Glutamatergic neuron (in vitro differentiated cells): ENCODE results near the gene WNT3. TPM values are rescaled to one million over a fixed set of nuclear protein-coding genes. Genes with fewer than 3 reads are reported as not detected.
"Not testable (repeated sequence)": the region's sequence is repeated elsewhere in the genome, so short reads cannot be mapped to it uniquely, and the experiment has no call there.

Experiments
- DNase-seq: peaks from one replicate; pipeline ENCODE4 v3.0.0; 2022
- H3K27ac Mint-ChIP-seq: one replicate; pipeline ENCODE4 v1.8.0; 2020; ENCODE audit warnings: mild to moderate bottlenecking, mixed read lengths, inconsistent platforms; ENCODE audit not compliant: unreplicated experiment
- H3K27me3 Mint-ChIP-seq: one replicate; pipeline ENCODE4 v1.8.0; 2020; ENCODE audit warnings: mild to moderate bottlenecking, moderate library complexity, mixed read lengths, inconsistent platforms; ENCODE audit not compliant: unreplicated experiment
- H3K36me3 Mint-ChIP-seq: one replicate; pipeline ENCODE4 v1.8.0; 2020; ENCODE audit warnings: mild to moderate bottlenecking, mixed read lengths, inconsistent platforms; ENCODE audit not compliant: unreplicated experiment
- H3K4me1 Mint-ChIP-seq: one replicate; pipeline ENCODE4 v1.8.0; 2020; ENCODE audit warnings: mild to moderate bottlenecking, low read depth, mixed read lengths, inconsistent platforms; ENCODE audit not compliant: unreplicated experiment
- H3K4me3 Mint-ChIP-seq: one replicate; pipeline ENCODE4 v1.8.0; 2020; ENCODE audit warnings: mild to moderate bottlenecking, mixed read lengths, inconsistent platforms; ENCODE audit not compliant: unreplicated experiment
- H3K9me3 Mint-ChIP-seq: one replicate; pipeline ENCODE4 v1.8.0; 2020; ENCODE audit warnings: mild to moderate bottlenecking, moderate library complexity, mixed read lengths, inconsistent platforms; ENCODE audit not compliant: unreplicated experiment
- CTCF ChIP-seq: fragments of 200-600 bp; sonication (generic); IDR thresholded peaks from one replicate; pipeline ENCODE4 v1.5.0; 2021; ENCODE audit not compliant: partially characterized antibody, unreplicated experiment
- total RNA-seq: library from RNA; stranded (reverse); fragmentation: NEBNext Ultra II Directional; extraction: Animal tissue kit (Norgen Biotek cat#: 25700); gene quantifications from one replicate; pipeline ENCODE4 v1.2.1, GENCODE V29; 2021; ENCODE audit not compliant: unreplicated experiment

Gene WNT3
- total RNA-seq, 1 donor from 2014 or later, result 1.7 TPM

DNA sequence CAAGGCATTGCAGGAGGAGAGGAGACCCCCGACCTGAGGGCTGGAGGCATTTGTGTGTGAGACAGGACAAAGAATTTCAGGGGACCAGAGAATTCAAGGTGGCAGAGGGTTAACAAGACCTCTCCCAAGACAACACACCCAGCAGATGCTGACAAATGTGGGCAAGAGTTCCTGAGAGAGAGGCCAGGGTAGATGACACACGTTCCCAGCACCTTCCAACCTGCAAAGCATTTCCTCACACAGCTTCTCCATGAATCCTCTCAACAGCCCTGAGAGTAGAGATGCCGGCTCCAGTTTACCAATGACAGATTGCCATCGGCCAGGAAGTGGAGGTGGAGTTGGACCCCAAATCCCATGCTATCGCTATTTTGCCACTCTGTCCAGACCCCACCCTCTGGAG is 25.0 kb downstream of the WNT3 start:
- Mint-ChIP-seq H3K4me3 (no peak overlapping the region), H3K9me3 (peaks cover 1% of the 10 kb centered on the region), H3K4me1 (no peaks in the 10 kb centered on the region), H3K36me3 (peaks cover 4% of the 10 kb centered on the region), H3K27ac (no peak overlapping the region), H3K27me3 (peaks cover 7% of the 10 kb centered on the region)
- DNase-seq, result no peak
- TF ChIP-seq CTCF, result no peak

DNA sequence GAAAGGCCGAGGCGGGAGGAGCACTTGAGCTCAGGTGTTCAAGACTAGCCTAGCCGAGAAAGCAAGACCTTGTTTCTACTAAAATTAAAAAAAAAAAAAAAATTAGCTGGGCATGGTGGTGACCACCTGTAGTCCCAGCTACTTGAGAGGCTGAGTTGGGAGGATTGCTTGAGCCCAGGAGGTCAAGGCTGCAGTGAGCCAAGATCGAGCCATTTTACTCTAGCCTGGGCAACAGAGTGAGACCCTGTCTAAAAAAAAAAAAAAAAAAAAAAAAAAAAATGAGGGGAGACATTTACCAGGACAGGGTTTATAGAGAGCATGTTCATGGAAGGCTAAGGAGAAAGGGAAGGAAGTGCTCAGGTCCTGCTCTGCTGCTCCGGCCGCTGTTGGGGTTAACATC is 25.5 kb downstream of the WNT3 start:
- H3K27me3 Mint-ChIP-seq, H3K36me3 Mint-ChIP-seq, H3K27ac Mint-ChIP-seq, H3K4me3 Mint-ChIP-seq, H3K4me1 Mint-ChIP-seq, H3K9me3 Mint-ChIP-seq, DNase-seq: not testable (repeated sequence)

DNA sequence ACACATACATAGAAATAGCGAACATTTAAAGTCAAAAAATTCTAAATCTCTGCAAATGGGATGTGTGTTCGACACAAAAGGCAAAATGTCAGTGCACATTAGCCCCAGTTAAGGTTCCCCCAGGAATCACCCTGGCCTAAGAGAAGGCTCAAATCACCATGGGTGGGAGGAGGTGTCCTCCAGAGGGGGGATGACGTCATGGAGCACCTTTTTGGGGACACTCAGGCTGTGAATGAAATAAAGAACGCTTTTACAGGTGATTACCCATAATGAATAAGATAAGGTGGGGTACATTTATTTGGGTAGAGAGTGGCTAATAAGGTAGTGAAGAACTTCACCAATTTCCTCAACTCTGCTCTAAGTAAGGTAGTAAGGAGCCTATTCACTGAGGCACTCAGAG is 26.4 kb downstream of the WNT3 start:
- no peaks in the 10 kb centered on the region for H3K4me1 Mint-ChIP-seq
- no peak overlapping the region for H3K27ac Mint-ChIP-seq
- H3K27me3 Mint-ChIP-seq, result peaks cover 5% of the 10 kb centered on the region
- no peak overlapping the region for H3K4me3 Mint-ChIP-seq
- no peak for TF ChIP-seq CTCF
- H3K36me3 Mint-ChIP-seq, result peaks cover 9% of the 10 kb centered on the region
- H3K9me3 Mint-ChIP-seq, result peaks cover 1% of the 10 kb centered on the region
- DNase-seq, result no peak

DNA sequence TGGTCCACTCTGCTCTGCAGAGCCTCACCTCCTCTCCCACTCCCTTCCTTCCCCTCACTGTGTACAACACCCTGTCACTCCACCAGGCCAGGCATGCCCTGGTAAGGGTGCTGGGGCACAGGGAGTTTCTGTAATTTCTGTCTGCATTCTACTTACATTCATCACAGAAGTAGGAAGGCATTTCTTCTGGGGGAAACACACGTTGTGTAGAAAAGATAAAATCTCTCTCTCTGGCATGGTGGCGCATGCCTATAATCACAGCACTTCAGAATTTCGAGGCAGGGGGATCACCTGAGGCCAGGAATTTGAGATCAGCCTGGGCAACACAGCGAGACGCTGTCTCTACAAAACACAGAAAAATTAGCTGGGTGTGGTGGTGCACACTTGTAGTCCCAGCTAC is 27.0 kb downstream of the WNT3 start:
- DNase-seq, result no peak
- Mint-ChIP-seq H3K36me3 (peaks cover 9% of the 10 kb centered on the region), H3K4me1 (no peaks in the 10 kb centered on the region), H3K9me3 (peaks cover 1% of the 10 kb centered on the region), H3K4me3 (no peak overlapping the region), H3K27ac (no peak overlapping the region), H3K27me3 (peaks cover 4% of the 10 kb centered on the region)
- no peak for TF ChIP-seq CTCF

GRCh38 chr17:46790216-46790615 is 28.3 kb downstream of the WNT3 start:
- Mint-ChIP-seq H3K9me3 (peaks cover 1% of the 10 kb centered on the region), H3K27me3 (peaks cover 4% of the 10 kb centered on the region), H3K36me3 (peaks cover 9% of the 10 kb centered on the region), H3K27ac (no peak overlapping the region), H3K4me1 (no peaks in the 10 kb centered on the region), H3K4me3 (no peak overlapping the region)
- DNase-seq, result no peak
- no peak for TF ChIP-seq CTCF

GRCh38 chr17:46789610-46790009 is 28.9 kb downstream of the WNT3 start:
- peaks cover 9% of the 10 kb centered on the region for H3K36me3 Mint-ChIP-seq
- no peak for TF ChIP-seq CTCF
- no peak overlapping the region for H3K27ac Mint-ChIP-seq
- no peak overlapping the region for H3K4me3 Mint-ChIP-seq
- no peak for DNase-seq
- no peaks in the 10 kb centered on the region for H3K4me1 Mint-ChIP-seq
- peaks cover 1% of the 10 kb centered on the region for H3K9me3 Mint-ChIP-seq
- peaks cover 4% of the 10 kb centered on the region for H3K27me3 Mint-ChIP-seq
